Choroid plexus epithelial cell (primary cell): ENCODE measurements around the gene RABGAP1L.
A peak's percentile ranks its signal among the peaks of the same experiment; 100 is the strongest.

ENCODE experiments used
- DNase-seq: peaks from one replicate; pipeline ENCODE4 v3.0.0-alpha.2; 2010; ENCODE audit warnings: low read depth
- H3K4me3 ChIP-seq: 2 replicates; pipeline ENCODE4 v1.5.1; 2011; ENCODE audit warnings: low read depth, mild to moderate bottlenecking, control low read depth, low read length, moderate library complexity
- TF ChIP-seq, protein P1 (sequence below): conservative IDR thresholded peaks from 2 replicates; pipeline ENCODE4 v1.5.1; 2011; ENCODE audit warnings: low read depth, mild to moderate bottlenecking, control low read depth, inconsistent platforms, low read length, moderate library complexity

The RABGAP1L gene

DNA sequence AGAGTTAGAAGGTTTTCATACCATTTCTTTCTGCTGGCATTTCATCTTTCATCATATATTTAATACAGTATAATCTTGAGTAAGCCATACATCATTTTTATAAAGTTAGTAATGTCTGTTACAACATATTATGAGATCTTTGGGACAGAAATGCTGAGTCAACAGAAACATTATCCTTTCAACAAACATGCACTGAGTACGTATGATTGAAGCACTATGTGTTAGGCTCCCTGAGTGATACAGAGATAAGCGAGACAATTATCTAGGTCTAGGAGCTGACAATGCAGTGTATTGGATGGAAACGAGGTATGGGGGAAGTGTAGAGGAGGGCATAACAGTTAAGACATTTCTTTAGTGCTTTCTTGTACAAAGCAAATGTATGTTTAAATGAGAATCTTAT is 268.7 kb downstream of the RABGAP1L start:
- TF ChIP-seq, protein P1, sequence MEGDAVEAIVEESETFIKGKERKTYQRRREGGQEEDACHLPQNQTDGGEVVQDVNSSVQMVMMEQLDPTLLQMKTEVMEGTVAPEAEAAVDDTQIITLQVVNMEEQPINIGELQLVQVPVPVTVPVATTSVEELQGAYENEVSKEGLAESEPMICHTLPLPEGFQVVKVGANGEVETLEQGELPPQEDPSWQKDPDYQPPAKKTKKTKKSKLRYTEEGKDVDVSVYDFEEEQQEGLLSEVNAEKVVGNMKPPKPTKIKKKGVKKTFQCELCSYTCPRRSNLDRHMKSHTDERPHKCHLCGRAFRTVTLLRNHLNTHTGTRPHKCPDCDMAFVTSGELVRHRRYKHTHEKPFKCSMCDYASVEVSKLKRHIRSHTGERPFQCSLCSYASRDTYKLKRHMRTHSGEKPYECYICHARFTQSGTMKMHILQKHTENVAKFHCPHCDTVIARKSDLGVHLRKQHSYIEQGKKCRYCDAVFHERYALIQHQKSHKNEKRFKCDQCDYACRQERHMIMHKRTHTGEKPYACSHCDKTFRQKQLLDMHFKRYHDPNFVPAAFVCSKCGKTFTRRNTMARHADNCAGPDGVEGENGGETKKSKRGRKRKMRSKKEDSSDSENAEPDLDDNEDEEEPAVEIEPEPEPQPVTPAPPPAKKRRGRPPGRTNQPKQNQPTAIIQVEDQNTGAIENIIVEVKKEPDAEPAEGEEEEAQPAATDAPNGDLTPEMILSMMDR: no peak
- peak; percentile 64 for DNase-seq
- H3K4me3 ChIP-seq: no peak overlapping the region

DNA sequence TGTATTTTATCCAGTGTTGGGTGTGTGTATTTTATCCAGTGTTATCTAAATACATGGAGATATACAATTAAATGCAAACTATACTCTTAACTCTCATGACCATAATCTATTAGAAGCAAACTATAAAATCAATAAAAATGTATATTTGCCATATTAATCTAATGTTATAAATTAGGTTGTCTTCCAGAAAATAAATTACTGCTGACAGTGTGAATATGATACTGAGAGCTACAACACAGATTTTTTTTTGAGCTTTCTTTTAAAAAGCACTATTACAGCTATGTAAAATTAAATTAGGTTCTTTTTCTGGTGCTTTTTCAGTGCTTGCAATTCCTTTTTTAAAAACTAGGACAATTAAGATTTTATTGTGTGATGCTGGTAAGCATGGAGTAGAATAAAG is 269.4 kb downstream of the RABGAP1L start:
- DNase-seq: no peak
- H3K4me3 ChIP-seq: no peak overlapping the region
- TF ChIP-seq, protein P1: no peak

DNA sequence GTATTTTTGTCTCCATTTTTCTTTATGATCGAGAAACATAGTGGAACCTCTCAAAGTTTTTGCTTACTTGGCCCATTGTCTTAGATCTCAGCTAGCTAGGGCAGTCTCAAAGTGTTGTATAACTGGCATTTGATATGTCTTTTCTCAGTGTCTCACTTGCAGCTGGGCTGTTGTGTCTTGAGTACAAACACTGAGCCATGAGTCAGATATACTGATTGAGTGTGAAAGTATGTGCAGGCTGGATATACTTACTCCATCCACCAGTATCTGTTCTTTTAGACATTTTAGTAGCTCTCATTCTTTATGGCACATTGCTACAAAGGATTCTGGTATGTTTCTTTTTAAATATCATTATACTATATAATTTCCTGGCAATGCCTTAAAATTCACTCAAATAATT is 274.1 kb downstream of the RABGAP1L start:
- H3K4me3 ChIP-seq: no peak overlapping the region
- TF ChIP-seq, protein P1: no peak
- peak; percentile 72 for DNase-seq

DNA sequence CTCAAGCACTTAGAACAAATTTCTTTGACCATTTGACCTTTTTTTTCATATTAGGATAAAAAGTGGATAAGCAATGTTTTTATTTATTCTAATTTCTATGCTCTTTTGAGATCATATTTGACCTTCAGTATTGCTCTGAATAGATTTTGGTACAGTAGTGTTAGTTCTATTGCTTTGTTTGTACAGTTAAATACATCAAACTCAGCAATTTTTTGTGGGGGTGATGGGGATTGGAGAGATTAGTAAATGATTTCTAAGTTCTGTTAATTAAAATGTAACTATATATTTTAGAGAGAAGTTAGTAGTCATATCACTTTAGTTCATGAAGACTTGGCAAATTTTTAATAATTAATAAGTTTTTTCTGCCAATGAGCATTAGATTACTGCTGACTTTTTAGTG is 286.0 kb downstream of the RABGAP1L start:
- no peak for DNase-seq
- H3K4me3 ChIP-seq: no peak overlapping the region
- TF ChIP-seq, protein P1: no peak

DNA sequence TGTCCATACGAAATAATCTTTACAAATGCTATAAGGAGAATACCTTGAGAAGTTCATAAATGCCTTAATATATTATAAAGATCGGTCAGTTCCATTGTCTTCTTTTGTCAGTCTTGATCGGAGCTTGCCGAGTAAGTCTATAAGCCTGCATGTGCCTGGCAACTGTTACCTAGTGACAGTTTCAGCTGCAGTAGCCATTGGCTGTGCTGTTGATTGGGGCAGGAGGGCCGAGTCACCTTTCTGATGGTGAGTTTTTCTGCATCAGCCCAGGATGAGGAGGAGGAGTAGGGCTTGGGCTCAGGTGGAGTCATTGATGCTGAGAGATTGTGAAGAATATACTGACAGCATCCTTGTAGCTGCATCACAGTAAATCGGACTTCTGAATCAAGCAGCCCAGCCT is 286.5 kb downstream of the RABGAP1L start:
- TF ChIP-seq, protein P1: no peak
- H3K4me3 ChIP-seq: no peak overlapping the region
- no peak for DNase-seq

DNA sequence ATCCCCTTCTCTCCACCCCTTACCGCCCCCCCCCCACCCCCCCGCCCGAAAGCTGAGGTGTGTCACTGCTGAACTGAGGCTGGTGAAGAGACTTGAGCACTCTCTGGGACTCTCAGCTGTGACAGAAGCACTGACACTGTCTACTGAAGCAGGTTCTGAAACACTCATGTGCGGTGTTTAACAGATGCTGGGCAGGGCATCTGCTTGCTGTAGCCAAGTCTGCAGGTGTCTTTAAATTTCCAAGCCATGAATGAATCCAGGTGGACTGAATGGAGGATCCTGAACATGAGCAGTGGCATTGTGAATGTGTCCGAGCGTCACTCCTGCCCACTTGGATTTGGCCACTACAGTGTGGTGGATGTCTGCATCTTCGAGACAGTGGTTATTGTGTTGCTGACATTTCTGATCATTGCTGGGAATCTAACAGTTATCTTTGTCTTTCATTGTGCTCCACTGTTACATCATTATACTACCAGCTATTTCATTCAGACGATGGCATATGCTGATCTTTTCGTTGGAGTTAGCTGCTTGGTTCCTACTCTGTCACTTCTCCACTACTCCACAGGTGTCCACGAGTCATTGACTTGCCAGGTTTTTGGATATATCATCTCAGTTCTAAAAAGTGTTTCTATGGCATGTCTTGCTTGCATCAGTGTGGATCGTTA is 288.7 kb downstream of the RABGAP1L start, which contains the start of gene GPR52:
TSS of gene GPR52 (plus strand) at position 99 of the 665 bp plus-strand sequence. CDS start at position 247, 148 bp downstream.
- TF ChIP-seq, protein P1: no peak
- no peak within 1 kb of the TSS for H3K4me3 ChIP-seq
- no peak for DNase-seq

DNA sequence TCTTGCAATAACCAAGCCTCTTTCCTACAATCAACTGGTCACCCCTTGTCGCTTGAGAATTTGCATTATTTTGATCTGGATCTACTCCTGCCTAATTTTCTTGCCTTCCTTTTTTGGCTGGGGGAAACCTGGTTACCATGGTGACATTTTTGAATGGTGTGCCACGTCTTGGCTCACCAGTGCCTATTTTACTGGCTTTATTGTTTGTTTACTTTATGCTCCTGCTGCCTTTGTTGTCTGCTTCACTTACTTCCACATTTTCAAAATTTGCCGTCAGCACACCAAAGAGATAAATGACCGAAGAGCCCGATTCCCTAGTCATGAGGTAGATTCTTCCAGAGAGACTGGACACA is 289.2 kb downstream of the RABGAP1L start:
- TF ChIP-seq, protein P1: no peak
- no peak overlapping the region for H3K4me3 ChIP-seq
- no peak for DNase-seq
